AG08396 (cell line): ENCODE results near the gene RALA.
"Not testable (repeated sequence)": the region's sequence is repeated elsewhere in the genome, so short reads cannot be mapped to it uniquely, and the experiment has no call there.

Experiments used
- DNase-seq: peaks from one replicate; pipeline ENCODE4 v3.0.0; 2012; ENCODE audit warnings: low spot score, mixed read lengths

The RALA gene

GRCh38 chr7:39645482-39646407, 22.4 kb downstream of the RALA start:
- DNase-seq = no peak

GRCh38 chr7:39647816-39648215, 24.4 kb downstream of the RALA start:
- DNase-seq = no peak

GRCh38 chr7:39650676-39651075, 27.3 kb downstream of the RALA start:
- peak; percentile 53 for DNase-seq

- DNase-seq = peak; percentile 64
These were observed 27.9 kb downstream of the RALA start for GRCh38 chr7:39651265-39651664.

GRCh38 chr7:39656415-39656814, 33.0 kb downstream of the RALA start:
- DNase-seq = no peak

- DNase-seq = no peak
These were observed 36.1 kb downstream of the RALA start for GRCh38 chr7:39659356-39660013.

GRCh38 chr7:39661960-39662359, 38.6 kb downstream of the RALA start:
- DNase-seq = no peak

- no peak for DNase-seq
These were observed 39.9 kb downstream of the RALA start for GRCh38 chr7:39663263-39663662.

DNA sequence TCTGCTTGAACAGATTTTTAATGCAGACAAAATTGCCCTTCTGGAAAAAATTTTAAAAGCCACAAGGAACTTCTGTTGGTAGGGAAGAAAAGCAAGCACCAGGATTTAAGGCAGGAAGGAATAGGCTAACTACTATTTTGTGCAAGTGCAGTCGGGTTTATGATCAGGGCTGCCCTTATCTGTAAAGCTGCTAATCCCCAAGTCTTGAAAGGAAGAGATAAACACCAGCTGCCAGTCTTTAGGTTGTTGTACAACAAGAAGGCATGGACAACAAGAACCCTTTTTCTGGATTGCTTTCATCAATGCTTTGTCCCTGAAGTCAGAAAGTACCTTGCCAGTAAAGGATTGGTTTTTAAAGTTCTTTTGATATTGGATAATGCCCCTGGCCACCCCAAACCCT, 40.7 kb downstream of the RALA start:
- no peak for DNase-seq

DNA sequence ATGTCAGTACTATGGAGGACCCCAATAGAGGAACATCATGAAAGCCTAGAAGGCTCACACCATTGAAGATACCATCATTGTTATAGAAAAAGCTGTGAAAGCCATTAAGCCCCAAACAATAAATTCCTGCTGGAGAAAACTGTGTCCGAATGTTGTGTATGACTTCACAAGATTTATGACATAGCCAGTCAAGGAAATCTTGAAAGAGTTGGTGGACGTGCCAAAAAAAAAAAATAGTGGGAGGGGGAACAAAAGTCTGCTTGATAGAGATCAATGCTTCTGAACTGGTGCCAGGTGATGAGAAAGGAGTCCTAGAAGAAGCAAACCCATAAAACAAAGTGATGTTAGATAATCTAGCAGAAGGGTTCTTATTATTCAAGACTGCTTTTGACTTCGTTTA, 41.2 kb downstream of the RALA start:
- no peak for DNase-seq

DNA sequence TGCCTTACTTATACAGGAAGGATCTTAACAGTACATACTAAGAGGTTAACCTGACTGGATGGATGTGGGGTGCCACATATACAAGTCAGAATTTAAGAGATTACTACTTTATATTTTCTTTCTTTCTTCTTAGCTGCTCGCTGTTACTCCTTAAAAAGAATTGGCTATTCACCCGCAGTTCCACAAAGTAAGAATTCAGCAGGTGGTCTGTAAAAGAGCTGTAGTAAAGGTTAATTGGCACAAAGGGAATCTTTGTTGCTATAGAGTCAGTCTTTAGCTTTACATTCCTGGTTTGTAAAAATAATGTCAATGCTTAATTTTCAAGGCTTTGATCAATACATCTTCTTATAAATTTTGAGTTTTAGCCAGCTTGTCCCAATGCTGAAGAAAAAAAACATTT, 43.2 kb downstream of the RALA start:
- no peak for DNase-seq

DNA sequence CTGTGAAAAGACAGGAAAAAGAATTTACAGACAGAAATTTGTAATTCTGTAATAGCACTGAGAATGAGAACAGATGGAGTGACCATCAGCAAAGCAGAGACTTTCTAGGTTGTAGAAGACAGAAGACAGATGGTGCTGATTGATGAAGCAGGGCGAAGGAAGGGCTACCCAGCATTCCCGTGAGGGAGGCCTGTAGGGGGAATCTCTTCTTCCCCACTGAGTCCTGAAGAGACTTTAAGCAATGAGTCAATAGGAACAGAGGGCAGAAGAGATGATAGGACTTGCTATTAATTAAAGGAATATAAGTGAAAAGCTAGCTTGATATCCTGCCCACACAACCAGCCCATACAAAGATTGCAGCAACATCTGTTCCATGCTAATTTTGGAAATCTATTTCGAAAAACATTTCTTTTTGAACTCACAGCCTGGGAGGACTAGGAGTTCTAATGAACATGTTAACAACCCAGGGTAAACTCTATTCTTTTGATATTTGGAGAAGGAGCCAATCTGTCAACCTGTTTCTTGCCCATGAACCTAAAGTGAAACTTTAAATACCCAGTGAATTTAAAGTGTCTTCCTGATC, 44.1 kb downstream of the RALA start:
- no peak for DNase-seq

GRCh38 chr7:39668280-39668679, 44.9 kb downstream of the RALA start:
- DNase-seq = not testable (repeated sequence)

DNA sequence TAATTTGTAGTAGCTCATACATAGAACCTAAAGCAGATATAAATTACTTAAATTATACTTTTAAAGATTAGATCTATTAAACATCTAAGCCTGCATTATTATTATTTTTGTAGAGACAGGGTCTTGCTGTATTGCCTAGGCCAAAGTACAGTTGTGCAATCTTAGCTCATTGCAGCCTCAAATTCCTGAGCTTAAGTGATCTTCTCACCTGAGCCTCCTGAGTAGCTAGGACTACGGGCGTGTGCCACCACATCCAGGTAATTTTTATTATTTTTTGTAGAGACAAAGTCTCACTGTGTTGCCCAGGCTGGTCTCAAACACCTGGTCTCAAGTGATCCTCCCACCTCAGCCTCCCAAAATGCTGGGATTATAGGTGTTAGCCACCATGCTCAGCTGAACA, 46.7 kb downstream of the RALA start:
- no peak for DNase-seq

DNA sequence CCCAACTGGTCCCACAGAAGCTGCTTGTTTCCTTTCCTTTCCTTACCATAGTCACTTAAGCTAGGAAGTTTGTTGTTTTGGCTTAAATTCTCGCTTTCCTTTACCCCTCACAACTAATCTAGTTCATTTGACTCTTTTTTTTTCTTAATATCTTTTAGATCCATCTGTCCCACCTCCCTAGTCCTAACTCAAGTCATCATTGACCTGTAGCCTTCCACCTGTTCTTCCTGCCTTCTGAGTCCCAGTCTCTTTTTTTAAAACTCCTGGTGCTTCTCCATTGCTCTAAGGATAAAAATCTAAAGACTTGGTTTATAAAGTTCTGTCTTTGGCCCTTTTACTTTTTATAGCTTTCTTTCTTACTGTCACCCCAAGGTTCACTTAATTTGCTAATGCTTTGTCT, 47.6 kb downstream of the RALA start:
- DNase-seq = no peak

DNA sequence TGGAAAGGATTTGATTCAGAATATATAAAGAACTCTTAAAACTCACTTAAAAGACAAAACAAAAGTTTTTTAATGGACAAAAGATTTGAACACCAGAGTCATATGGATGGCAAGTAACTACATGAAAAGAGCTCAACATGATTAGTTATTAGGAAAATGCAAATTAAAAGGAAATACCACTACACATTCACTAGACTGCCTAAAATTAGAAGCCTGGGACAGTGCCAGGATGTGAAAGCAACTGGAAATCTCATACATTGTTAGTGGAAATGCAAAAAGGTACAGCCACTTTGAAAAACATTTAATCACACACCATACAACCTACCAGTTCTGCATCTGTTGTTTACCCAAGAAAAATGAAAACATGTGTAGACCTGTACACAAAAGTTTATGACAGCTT, 48.8 kb downstream of the RALA start:
- no peak for DNase-seq

GRCh38 chr7:39673868-39674267, 50.5 kb downstream of the RALA start:
- no peak for DNase-seq

DNA sequence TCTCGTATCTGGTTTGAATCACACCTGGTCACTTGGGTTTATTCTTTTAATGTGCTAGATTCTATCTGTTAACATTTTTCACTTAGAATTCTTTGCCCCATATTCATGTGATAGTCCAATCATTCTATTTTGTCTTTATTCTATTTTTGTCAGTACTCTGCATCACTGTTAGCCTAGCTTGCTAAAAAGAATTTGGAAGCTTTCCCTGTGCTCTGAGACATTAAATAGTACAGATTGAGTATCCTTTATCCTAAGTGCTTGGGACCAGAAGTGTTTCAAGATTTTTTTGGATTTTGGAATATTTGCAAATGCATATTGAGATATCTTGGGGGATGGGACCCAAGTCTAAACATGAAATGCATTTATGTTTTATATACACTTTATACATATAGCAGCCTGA, 51.0 kb downstream of the RALA start:
- DNase-seq = no peak

- no peak for DNase-seq
These were observed 53.0 kb downstream of the RALA start for GRCh38 chr7:39676346-39676745.

DNA sequence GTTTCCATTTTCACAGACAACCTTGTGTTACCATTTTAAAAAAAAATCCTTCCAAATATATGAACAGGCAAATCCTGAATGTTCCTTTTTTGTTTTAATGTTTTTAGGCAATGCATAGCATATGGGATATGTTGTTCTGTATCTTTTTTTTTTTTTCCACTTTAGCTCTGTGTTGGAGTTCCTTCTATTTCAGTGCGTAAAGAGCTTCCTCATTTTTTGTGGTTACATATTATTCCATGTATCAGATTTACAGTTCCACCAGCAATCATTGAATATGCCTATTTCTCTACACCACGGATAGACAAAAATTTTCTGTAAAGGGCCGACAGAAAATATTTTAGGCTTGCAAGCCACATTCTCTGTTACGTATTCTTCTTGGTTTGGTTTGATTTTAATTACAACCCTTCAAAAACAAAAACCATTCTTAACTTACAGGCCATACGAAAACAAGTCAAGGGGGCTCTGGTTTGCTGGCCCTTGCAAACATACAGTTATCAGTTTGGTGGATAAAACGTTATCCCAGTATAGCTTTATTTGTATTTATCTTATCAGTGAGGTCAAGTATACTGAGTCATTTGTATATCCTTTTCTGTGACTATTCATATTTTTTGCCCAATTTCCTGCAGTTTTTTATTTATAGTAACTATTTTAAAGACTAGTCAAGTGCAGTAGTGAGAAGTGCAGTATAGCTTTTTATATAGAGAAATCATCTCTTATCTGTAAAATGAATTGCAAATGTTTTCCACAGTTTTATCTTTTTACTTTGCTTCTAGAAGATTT, 55.7 kb downstream of the RALA start:
- DNase-seq = no peak

DNA sequence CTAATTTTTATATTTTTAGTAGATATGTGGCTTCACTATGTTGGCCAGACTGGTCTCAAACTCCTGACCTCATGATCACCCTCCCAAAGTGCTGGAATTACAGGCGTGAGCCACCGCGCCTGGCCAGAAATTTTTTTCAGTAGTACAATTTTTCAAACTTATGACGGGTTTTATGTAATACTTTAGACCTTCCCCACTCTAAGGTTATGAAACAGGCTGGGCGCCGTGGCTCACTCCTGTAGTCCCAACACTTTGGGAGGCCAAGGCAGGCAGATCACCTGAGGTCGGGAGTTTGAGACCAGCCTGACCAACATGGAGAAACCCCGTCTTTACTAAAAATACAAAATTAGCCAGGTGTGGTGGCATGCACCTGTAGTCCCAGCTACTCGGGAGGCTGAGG, 56.5 kb downstream of the RALA start:
- not testable (repeated sequence) for DNase-seq

- no peak for DNase-seq
These were observed 58.6 kb downstream of the RALA start for GRCh38 chr7:39681887-39682441.
